OCI-LY1 (cell line): Measurements from ENCODE around the gene MCF2L2.
"Not testable (repeated sequence)": the region's sequence is repeated elsewhere in the genome, so short reads cannot be mapped to it uniquely, and the experiment has no call there.

Experiments used
- EZH2 ChIP-seq: fragments of 200-600 bp; sonication (generic), shearing (Covaris generic); IDR thresholded peaks from 2 replicates; pipeline ENCODE4 v1.8.0; 2017; ENCODE audit warnings: borderline replicate concordance, mixed run types, mild to moderate bottlenecking, antibody characterized with exemption, low read length, moderate library complexity, mixed read lengths
- TF ChIP-seq, protein P1 (sequence below): fragments of 200-600 bp; sonication (generic), shearing (Covaris generic); IDR thresholded peaks from 2 replicates; pipeline ENCODE4 v1.5.1; 2017; ENCODE audit warnings: mild to moderate bottlenecking, antibody characterized with exemption, low read length, moderate library complexity, mixed read lengths

DNA sequence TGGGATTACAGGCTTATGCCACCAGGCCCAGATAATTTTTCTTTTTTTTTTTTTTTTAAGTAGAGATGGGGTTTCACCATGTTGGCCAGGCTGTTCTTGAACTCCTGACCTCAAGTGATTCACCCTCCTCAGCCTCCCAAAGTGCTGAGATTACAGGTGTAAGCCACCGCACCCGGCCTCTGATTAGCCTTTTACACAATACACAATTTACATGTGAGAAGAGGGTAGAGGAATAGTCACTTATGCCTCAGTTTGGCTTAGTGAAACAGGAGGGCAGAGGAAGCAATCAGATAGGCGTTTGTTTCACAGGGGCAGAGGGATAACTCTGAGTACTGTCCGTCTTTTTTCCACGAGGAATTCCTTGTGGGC, 56.8 kb downstream of the MCF2L2 start:
- TF ChIP-seq, protein P1, sequence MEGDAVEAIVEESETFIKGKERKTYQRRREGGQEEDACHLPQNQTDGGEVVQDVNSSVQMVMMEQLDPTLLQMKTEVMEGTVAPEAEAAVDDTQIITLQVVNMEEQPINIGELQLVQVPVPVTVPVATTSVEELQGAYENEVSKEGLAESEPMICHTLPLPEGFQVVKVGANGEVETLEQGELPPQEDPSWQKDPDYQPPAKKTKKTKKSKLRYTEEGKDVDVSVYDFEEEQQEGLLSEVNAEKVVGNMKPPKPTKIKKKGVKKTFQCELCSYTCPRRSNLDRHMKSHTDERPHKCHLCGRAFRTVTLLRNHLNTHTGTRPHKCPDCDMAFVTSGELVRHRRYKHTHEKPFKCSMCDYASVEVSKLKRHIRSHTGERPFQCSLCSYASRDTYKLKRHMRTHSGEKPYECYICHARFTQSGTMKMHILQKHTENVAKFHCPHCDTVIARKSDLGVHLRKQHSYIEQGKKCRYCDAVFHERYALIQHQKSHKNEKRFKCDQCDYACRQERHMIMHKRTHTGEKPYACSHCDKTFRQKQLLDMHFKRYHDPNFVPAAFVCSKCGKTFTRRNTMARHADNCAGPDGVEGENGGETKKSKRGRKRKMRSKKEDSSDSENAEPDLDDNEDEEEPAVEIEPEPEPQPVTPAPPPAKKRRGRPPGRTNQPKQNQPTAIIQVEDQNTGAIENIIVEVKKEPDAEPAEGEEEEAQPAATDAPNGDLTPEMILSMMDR = not testable (repeated sequence)
- TF ChIP-seq EZH2 = not testable (repeated sequence)
